Measurements from ENCODE around the gene GNG8. TPM values are rescaled to one million over a fixed set of nuclear protein-coding genes. Genes with fewer than 3 reads are reported as not detected.

GNG8 gene
- total and polyA plus RNA-seq, 2 donors (not counting 1 experiment from before 2014, with no cell fraction given) = 6.7 TPM; not detected in 1

DNA sequence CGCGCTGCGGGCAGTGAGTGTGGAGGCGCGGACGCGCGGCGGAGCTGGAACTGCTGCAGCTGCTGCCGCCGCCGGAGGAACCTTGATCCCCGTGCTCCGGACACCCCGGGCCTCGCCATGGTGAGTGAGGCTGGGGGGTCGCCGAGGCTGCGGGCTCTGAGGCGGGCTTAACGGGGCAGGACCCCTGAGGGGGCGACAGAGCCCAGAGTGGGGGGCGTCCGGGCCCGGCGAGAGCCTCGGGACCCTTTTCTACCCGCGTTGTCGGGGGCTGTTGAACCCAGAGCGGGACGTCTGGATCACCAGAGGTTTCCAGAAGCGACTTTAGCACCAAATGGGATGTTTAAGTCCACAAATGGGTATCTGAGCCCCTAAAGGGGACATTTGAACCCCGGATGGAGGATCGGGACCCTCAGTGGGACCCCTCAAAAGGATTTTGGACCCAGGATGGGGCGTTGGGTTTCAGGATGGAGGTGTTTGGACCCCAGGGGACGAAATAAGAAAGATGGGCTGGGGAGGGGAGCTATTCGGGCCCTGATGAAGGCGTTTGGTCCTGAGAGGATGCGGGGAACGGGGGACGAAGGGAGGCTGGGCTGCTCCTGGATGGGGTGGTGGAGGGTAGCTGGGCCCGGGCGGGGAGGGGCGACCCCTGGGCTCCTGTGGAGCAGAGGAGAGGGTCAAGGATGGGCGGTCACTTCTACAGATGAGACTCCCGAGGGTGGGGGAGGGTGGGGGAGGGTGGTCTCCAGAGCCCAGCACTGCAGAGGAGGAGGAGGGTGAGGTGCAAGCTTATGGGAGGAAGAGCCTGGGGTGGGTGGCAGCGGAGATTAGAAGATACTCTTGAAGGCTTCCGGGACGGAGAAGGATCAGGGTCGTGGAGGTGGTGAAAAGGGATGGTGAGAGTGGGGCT is 34.4 kb downstream of the GNG8 start, which contains the start of gene CALM3:
TSS of gene CALM3 (plus strand) at position 13 of the 907 bp plus-strand sequence. CDS start at position 118, 105 bp downstream.
- no peaks in the 10 kb centered on the region for H3K27me3 Mint-ChIP-seq
- Histone ChIP-seq H3K27me3 (replicated peaks in 1 of 4; ENCODE audit: control extremely low read depth in 1 of 4, control insufficient read depth in 3 of 4, insufficient read depth in 4 of 4, low read length in 3 of 4) (no peaks in the 10 kb centered on the region), H3K36me3 (replicated peaks in 1 of 2; ENCODE audit: control extremely low read depth in 1 of 2, control insufficient read depth in 1 of 2, extremely low read depth in 1 of 2, insufficient read depth in 2 of 2, low read length in 1 of 2) (peaks cover 0 to 19% of the 10 kb centered on the region in 2 experiments), H3K4me1 (ENCODE audit: control insufficient read depth in 2 of 2, insufficient read depth in 2 of 2, low read length in 2 of 2) (peaks cover 19 to 30% of the 10 kb centered on the region in 2 donors), H4K20me1 (ENCODE audit: control insufficient read depth, insufficient read depth, low read length, poor library complexity, severe bottlenecking) (peaks cover 51% of the 10 kb centered on the region), H3K9me3 (ENCODE audit: control extremely low read depth in 1 of 3, control insufficient read depth in 2 of 3, insufficient read depth in 1 of 3, low read length in 2 of 3) (peaks cover 1 to 13% (median 12%) of the 10 kb centered on the region in 3 donors), H3K27ac (ENCODE audit: low read length in 2 of 2) (peak within 1 kb of the TSS; percentile 98 to 100), H3K4me2 (replicated peaks; ENCODE audit: low read depth, low read length, poor library complexity, severe bottlenecking) (peak within 1 kb of the TSS; percentile 100), H3K79me2 (ENCODE audit: control insufficient read depth, insufficient read depth, low read length) (peaks cover 34% of the 10 kb centered on the region), H3K4me3 (ENCODE audit: control extremely low read depth in 1 of 5, extremely low read depth in 1 of 5, insufficient read depth in 1 of 5, low read depth in 2 of 5, low read length in 4 of 5) (peak within 1 kb of the TSS; percentile 96 to 100 (median 99)), H3K9ac (ENCODE audit: low read length) (peak within 1 kb of the TSS; percentile 91), H2AFZ (ENCODE audit: insufficient read depth, low read depth, low read length, poor library complexity, severe bottlenecking) (peak within 1 kb of the TSS; percentile 91)
- no peak for TF ChIP-seq EZH2 (IDR thresholded peaks at IDR 0.05; ENCODE audit: borderline replicate concordance, insufficient read depth, low read depth, low read length, poor library complexity, severe bottlenecking)
- TF ChIP-seq, protein P1, sequence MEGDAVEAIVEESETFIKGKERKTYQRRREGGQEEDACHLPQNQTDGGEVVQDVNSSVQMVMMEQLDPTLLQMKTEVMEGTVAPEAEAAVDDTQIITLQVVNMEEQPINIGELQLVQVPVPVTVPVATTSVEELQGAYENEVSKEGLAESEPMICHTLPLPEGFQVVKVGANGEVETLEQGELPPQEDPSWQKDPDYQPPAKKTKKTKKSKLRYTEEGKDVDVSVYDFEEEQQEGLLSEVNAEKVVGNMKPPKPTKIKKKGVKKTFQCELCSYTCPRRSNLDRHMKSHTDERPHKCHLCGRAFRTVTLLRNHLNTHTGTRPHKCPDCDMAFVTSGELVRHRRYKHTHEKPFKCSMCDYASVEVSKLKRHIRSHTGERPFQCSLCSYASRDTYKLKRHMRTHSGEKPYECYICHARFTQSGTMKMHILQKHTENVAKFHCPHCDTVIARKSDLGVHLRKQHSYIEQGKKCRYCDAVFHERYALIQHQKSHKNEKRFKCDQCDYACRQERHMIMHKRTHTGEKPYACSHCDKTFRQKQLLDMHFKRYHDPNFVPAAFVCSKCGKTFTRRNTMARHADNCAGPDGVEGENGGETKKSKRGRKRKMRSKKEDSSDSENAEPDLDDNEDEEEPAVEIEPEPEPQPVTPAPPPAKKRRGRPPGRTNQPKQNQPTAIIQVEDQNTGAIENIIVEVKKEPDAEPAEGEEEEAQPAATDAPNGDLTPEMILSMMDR (IDR thresholded peaks at IDR 0.05) = no peak
- CTCF ChIA-PET = interaction anchor here (0.7 to 6.6 kb wide), 13 partner anchors 14 to 748 kb away, joined by 3 to 92 read pairs (median 4); partner anchors contain the start of genes AP2S1, DACT3, DHX34 and GNG8
- POLR2A ChIA-PET = interaction anchor here (0.5 to 2.6 kb wide), 16 partner anchors 9 to 1033 kb away, joined by 3 to 20 read pairs (median 6); partner anchors contain the start of genes DACT3 and PRKD2
- H3K4me1 Mint-ChIP-seq = peaks cover 31% of the 10 kb centered on the region
- DNase-seq (no peak), ATAC-seq (ENCODE audit: low read depth) (no peak)
- peaks cover 8% of the 10 kb centered on the region for H3K9me3 Mint-ChIP-seq (ENCODE audit: insufficient read depth)
- intact Hi-C loops (cut with micrococcal nuclease) = loop anchor here (2.0 to 5.0 kb wide), 7 partner anchors 13 to 1761 kb away; partner anchors contain the start of genes AP2S1, FKRP, STRN4 and SYNGR4
- H3K27ac Mint-ChIP-seq = peak within 1 kb of the TSS; percentile 100
- under 1% methylated on average over 49 of the region's 51 CpGs for WGBS (ENCODE audit: insufficient coverage)
- peak within 1 kb of the TSS; percentile 100 for H3K4me3 Mint-ChIP-seq

Measured in B cell (primary cell).